GM19372 (cell line): ENCODE results near the gene ATP8B1.

ENCODE experiments used
- ATAC-seq: cut with Tn5 transposase; IDR thresholded peaks from one replicate; pipeline ENCODE4 v1.9.1; 2021; ENCODE audit warnings: mild to moderate bottlenecking, low read depth, moderate library complexity; ENCODE audit not compliant: unreplicated experiment

ATP8B1 gene

GRCh38 chr18:57635003-57635822 is 167.9 kb downstream of the ATP8B1 start:
- no peak for ATAC-seq

GRCh38 chr18:57631697-57632096 is 171.4 kb downstream of the ATP8B1 start:
- ATAC-seq, result no peak

- peak; percentile 41 for ATAC-seq
Measured at GRCh38 chr18:57630754-57631595, 172.1 kb downstream of the ATP8B1 start.

- peak; percentile 82 for ATAC-seq
Measured at GRCh38 chr18:57630002-57630753, 172.9 kb downstream of the ATP8B1 start.

GRCh38 chr18:57629422-57629821 is 173.7 kb downstream of the ATP8B1 start:
- no peak for ATAC-seq

- no peak for ATAC-seq
Measured at GRCh38 chr18:57627488-57627887, 175.6 kb downstream of the ATP8B1 start.

- ATAC-seq, result no peak
Measured at GRCh38 chr18:57624988-57625387, 178.1 kb downstream of the ATP8B1 start.

- peak; percentile 10 for ATAC-seq
Measured at GRCh38 chr18:57621246-57621604, 181.9 kb downstream of the ATP8B1 start.

GRCh38 chr18:57619876-57620275 is 183.2 kb downstream of the ATP8B1 start:
- ATAC-seq, result no peak

GRCh38 chr18:57618910-57619309 is 184.2 kb downstream of the ATP8B1 start:
- no peak for ATAC-seq

- no peak for ATAC-seq
Measured at GRCh38 chr18:57603871-57604270, 199.2 kb downstream of the ATP8B1 start.
